ENCODE results near the gene TPRN. TPM values are rescaled to one million over a fixed set of nuclear protein-coding genes. Genes with fewer than 3 reads are reported as not detected.

TPRN gene
- total RNA-seq, 2 experiments from 2014 or later: 7.3 to 7.6 TPM

- no peak overlapping the region for H3K4me3 Mint-ChIP-seq
- H3K27me3 Mint-ChIP-seq: no peaks in the 10 kb centered on the region
- no peak overlapping the region for H3K27ac Mint-ChIP-seq
- no peaks in the 10 kb centered on the region for H3K9me3 Mint-ChIP-seq
- peaks cover 5% of the 10 kb centered on the region for H3K4me1 Mint-ChIP-seq
- DNase-seq: no peak
- H3K36me3 Mint-ChIP-seq: peaks cover 3% of the 10 kb centered on the region
Observed at GRCh38 chr9:137180491-137180890, 20.1 kb downstream of the TPRN start.

DNA sequence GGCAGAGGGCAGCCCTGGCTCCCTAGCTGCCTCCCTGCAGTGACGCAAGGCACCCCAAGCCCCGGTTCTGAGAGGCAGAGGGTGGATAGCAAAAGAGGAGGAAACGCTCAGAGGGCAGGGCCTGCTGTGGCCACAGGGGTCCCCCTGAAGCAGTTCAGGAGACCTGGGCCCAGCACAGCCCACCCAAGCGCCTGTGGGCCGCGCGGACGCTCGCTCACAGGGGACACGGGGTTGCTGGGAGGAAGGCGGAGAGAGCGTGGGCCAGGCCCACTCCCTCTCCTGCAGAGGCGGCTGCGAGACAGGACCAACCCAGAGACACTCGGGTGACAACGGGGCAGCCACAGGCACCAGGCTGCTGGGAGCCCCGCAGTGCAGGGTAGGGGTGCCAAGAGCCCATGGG is 20.8 kb downstream of the TPRN start:
- DNase-seq: no peak

GRCh38 chr9:137178939-137179630 is 21.5 kb downstream of the TPRN start:
- peaks cover 3% of the 10 kb centered on the region for H3K36me3 Mint-ChIP-seq
- H3K27me3 Mint-ChIP-seq: no peaks in the 10 kb centered on the region
- no peak overlapping the region for H3K27ac Mint-ChIP-seq
- H3K4me1 Mint-ChIP-seq: peaks cover 5% of the 10 kb centered on the region
- no peak overlapping the region for H3K4me3 Mint-ChIP-seq
- DNase-seq: no peak
- no peaks in the 10 kb centered on the region for H3K9me3 Mint-ChIP-seq

More for the DNA sequence above, 20.8 kb downstream of the TPRN start:
- Mint-ChIP-seq H3K9me3 (no peaks in the 10 kb centered on the region), H3K4me1 (peaks cover 5% of the 10 kb centered on the region), H3K36me3 (peaks cover 3% of the 10 kb centered on the region), H3K27ac (no peak overlapping the region), H3K4me3 (no peak overlapping the region), H3K27me3 (no peaks in the 10 kb centered on the region)

DNA sequence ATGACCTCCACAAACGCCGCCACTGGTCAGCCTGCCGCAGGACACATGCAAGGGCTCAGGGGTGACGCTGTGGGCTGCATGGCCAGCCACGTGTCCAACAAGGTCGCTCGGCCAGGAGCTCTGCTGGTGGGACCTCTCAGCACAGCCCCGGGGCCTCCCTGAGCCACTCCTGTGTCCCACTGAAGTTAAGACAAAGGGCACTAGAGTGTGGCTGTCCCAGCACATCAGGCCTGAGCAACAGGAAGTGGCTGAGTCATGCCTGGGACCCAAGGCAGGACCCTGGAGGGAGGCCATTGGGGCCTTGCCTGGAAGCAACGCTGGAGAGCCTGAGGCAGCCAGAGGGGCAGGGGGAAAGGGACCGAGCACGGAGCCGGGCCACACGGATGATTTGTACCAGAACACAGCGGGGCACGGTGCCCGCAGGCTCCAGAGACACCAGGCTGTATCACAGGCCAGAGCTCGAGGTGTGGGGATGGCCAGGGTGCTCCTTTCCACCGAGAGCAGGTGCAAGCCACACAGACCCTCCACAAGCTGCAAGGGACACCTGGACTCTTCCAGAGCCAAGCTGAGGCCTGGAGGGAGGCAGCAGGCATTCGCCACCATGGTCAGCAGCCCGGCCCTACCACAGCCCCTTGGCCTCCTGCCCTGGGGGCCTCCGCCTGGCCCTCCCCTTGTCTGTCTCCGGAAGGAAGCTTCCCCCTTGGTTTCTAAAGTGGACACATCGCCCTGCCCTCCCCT is 22.2 kb downstream of the TPRN start:
- Mint-ChIP-seq H3K27me3 (no peaks in the 10 kb centered on the region), H3K27ac (no peak overlapping the region), H3K4me1 (peaks cover 5% of the 10 kb centered on the region), H3K4me3 (no peak overlapping the region), H3K9me3 (no peaks in the 10 kb centered on the region), H3K36me3 (peaks cover 3% of the 10 kb centered on the region)
- DNase-seq: no peak

- no peak for DNase-seq
- Mint-ChIP-seq H3K27ac (no peak overlapping the region), H3K36me3 (no peaks in the 10 kb centered on the region), H3K9me3 (no peaks in the 10 kb centered on the region), H3K4me1 (peaks cover 5% of the 10 kb centered on the region), H3K27me3 (peaks cover 2% of the 10 kb centered on the region), H3K4me3 (no peak overlapping the region)
Observed at GRCh38 chr9:137176302-137177182, 24.0 kb downstream of the TPRN start.

DNA sequence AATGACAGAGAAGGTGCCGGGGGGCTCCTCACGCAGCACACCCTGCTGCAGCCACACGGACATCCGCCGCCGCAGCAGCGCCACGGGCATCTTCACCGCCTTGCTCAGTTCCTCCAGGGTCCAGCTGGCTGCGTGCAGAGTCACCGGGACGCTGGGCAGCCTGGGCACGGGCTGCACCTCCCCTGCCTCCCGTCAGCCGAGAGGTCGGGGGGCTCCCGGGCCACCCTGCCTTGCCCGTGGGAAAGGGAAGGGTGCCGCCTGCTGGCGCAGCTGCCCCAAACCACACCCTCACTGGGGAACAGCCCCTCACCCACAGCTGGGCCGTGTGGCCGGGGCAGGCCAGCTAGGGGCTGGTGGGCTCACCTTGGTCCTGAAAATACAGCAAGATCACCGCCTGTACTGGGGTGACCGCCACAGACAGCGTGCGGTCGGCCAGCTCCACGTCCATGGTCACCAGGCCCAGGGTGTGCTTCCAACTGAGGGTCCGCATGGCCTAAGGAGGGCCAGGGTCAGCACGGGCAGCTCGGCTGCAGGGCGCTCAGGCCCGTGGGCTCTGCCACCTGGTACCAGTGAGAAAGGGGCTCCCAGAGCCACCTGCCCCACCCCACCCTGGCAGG is 25.1 kb downstream of the TPRN start:
- peaks cover 9% of the 10 kb centered on the region for H3K27me3 Mint-ChIP-seq
- H3K9me3 Mint-ChIP-seq: no peaks in the 10 kb centered on the region

GRCh38 chr9:137174722-137175293 is 25.7 kb downstream of the TPRN start:
- Mint-ChIP-seq H3K4me3 (no peak overlapping the region), H3K9me3 (no peaks in the 10 kb centered on the region), H3K4me1 (peaks cover 5% of the 10 kb centered on the region), H3K27me3 (peaks cover 15% of the 10 kb centered on the region), H3K27ac (no peak overlapping the region), H3K36me3 (no peaks in the 10 kb centered on the region)
- no peak for DNase-seq

More for the DNA sequence above, 25.1 kb downstream of the TPRN start:
- Mint-ChIP-seq H3K27ac (no peak overlapping the region), H3K4me1 (peaks cover 5% of the 10 kb centered on the region), H3K4me3 (no peak overlapping the region), H3K36me3 (no peaks in the 10 kb centered on the region)
- no peak for DNase-seq

DNA sequence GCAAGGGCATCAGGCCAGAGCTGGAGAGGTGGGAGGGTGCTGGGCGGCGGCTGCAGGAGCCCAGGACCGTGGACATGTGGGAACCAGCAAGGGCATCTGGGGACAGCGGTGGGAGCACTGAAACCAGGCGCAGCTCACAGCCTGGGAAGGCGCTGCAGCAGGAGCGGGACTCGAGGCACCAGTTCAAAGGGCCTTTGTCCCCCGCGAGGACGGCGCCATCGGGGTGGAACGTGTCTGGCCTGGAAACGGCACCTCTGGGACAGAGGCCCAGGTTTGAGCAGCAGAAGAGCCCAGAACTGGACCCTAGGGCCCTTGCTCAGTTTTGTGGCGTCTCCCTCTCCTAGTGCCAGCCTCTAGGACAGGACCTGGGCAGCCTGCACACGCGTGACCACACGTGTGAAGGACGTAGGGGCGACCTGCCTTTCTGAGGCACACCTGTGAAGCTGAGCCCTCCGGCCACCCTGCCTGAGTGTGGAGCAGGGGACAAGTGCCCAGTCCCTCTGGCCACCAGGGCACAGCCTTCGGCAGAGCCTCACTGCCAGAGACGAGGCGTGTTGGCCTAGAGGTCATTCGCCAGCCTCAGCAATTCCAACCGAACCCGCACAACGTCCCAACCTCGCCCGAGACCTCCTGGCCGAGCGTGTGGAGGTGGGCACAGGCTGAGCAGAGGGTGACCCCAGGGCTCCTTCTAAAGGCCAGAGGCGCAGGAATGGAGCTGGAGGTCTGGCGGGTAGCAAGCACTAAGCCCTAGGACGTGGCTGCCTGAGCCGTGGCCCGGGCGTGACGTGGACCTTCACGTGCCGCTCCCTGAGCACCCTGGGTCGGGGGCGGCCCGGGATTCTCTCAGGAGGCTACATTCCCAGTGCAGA is 26.5 kb downstream of the TPRN start:
- Mint-ChIP-seq H3K4me3 (no peak overlapping the region), H3K27ac (no peak overlapping the region), H3K4me1 (peaks cover 5% of the 10 kb centered on the region), H3K27me3 (peaks cover 16% of the 10 kb centered on the region), H3K36me3 (no peaks in the 10 kb centered on the region), H3K9me3 (no peaks in the 10 kb centered on the region)
- no peak for DNase-seq

DNA sequence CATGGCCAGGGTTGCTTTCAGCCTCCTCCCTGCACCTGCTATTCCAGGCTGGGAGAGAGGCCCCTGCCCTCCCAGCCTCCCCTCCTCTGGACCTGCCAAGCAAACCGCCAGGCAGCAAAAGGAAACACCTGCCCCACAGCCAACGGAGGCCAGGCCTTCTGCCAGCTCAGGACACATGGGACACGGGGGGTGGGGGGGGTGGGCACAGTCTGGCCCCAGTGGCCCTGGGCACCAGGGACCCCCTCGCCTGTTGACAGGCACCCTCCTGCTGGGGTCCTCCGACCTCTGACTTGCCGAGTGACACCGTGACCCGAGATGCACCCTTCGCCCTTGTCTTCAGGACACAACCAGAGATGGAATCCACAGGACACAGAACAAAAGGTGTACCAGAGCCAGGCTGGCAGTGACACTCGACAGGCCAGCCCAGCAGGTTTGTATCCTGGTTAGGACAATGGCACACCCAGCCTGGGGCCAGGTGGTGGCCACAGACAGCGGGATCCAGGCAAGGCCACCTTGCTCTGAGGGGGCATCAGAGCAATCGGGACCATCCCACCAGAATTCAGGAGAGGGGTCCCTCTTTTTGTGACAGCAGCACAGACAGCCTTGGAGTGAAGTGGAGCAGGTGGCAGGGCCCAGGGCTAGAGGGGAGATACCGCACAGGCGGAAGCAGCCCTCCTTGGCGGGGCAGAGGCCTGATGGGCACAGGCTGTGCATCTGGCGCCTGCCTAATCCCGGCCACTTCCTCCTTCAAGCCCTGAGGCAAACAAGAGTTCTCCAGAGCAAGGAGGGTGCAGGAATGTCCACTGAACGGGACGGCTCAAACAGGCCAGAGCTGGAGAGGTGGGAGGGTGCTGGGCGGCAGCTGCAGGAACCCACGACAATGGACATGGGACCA is 27.4 kb downstream of the TPRN start:
- H3K4me1 Mint-ChIP-seq: peaks cover 5% of the 10 kb centered on the region
- H3K9me3 Mint-ChIP-seq: no peaks in the 10 kb centered on the region
- H3K36me3 Mint-ChIP-seq: no peaks in the 10 kb centered on the region
- H3K27me3 Mint-ChIP-seq: peaks cover 22% of the 10 kb centered on the region
- no peak overlapping the region for H3K27ac Mint-ChIP-seq
- no peak for DNase-seq
- H3K4me3 Mint-ChIP-seq: no peak overlapping the region

DNA sequence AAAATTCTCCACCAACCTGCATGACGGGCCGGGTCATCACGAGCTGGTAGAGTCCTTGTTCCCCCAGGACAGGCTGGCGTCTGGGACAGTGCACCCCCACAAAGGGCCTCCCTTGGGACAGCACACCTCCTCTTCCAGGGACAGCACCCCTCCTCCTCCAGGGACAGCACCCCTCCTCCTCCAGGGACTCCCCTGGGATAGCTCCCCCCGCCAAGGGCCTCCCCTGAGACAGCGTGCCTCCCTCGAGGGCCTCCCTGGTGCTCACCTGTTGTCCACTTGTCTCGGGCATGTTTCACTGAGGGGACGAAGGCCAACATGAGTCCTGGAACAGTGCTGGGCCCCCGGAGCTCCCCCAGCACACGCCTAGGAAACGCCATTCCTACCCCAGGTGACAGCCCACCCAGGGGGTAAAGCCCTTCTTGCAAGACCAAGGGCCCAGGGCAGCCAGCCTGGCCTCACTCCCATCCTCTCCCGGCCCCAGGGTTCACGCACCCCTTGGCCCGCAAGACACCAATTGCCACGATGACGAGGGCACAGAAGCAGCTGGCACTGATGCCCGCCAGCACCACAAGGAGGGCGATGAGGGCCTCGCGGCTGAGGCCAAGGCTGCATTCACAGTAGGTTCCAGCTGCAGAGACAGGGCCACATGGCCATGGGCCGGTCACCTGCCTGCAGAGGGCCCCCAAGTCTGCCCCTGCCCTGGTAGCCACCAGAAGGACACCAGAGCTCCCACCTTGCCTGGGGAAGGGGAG is 29.2 kb downstream of the TPRN start:
- Mint-ChIP-seq H3K4me3 (no peak overlapping the region), H3K36me3 (no peaks in the 10 kb centered on the region), H3K4me1 (peaks cover 4% of the 10 kb centered on the region), H3K9me3 (no peaks in the 10 kb centered on the region), H3K27me3 (peaks cover 32% of the 10 kb centered on the region), H3K27ac (no peak overlapping the region)
- no peak for DNase-seq

DNA sequence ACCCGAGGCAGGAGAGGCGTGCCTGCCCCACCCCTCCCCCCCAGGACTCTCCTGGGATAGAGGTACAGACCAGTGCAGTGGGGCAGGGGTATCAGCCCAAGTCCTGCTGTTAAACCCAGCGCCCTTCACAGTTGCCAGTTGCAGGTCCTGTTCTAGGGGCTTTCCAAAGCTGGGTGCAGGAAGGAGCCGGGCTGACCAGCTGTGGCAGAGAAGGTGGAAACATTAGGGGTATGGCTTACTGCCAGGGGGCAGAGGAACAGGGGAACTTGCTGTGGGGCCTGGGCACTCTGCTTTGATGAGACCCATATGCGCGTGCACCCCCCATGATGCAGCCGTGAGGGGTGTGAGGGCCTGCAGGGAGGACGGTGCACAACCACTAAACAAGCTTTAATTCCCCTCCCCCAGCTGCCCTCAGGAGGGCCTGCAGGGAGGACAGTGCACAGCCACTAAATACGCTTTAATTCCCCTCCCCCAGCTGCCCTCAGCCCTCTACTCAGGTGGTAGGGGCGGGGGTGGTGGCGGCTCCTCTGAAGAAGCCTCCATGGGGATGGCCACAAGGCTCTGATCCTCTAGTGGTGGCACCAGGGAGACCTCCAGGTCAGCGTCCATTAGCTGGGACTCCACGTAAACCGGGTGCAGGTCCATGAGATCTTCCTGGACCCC is 29.9 kb downstream of the TPRN start:
- no peak for DNase-seq
- no peak overlapping the region for H3K27ac Mint-ChIP-seq
- peaks cover 37% of the 10 kb centered on the region for H3K27me3 Mint-ChIP-seq
- no peak overlapping the region for H3K4me3 Mint-ChIP-seq
- no peaks in the 10 kb centered on the region for H3K9me3 Mint-ChIP-seq
- no peaks in the 10 kb centered on the region for H3K36me3 Mint-ChIP-seq
- H3K4me1 Mint-ChIP-seq: peaks cover 2% of the 10 kb centered on the region

- Mint-ChIP-seq H3K36me3 (no peaks in the 10 kb centered on the region), H3K9me3 (no peaks in the 10 kb centered on the region), H3K27me3 (peaks cover 43% of the 10 kb centered on the region), H3K4me1 (peaks cover 2% of the 10 kb centered on the region), H3K27ac (no peak within 1 kb of the TSS), H3K4me3 (no peak within 1 kb of the TSS)
- DNase-seq: no peak
Observed at GRCh38 chr9:137169896-137170358, 30.6 kb downstream of the TPRN start, which contains the start of gene LRRC26. Gene LRRC26, minus strand, starts transcription at chr9:137170051. Its CDS starts 108 bp downstream, at chr9:137169943.

Measured in activated naive CD8-positive, alpha-beta T cell treated with anti-CD3 and anti-CD28 coated beads for 36 hours (primary cell).